ENCODE results near the gene SLCO3A1. TPM values are rescaled to one million over a fixed set of nuclear protein-coding genes. Genes with fewer than 3 reads are reported as not detected.
A peak's percentile ranks its signal among the peaks of the same experiment; 100 is the strongest.

SLCO3A1 gene
- total RNA-seq, 1 donor from 2014 or later = 56.8 TPM

GRCh38 chr15:91950631-91951329 is 97.3 kb downstream of the SLCO3A1 start:
- DNase-seq = no peak
- Histone ChIP-seq H3K4me3 (no peak overlapping the region), H3K27me3 (ENCODE audit: low read depth) (no peaks in the 10 kb centered on the region), H3K36me3 (no peaks in the 10 kb centered on the region), H3K27ac (replicated peaks) (peak overlapping the region; percentile 37), H3K4me1 (peaks cover 92% of the 10 kb centered on the region), H3K9me3 (replicated peaks) (no peaks in the 10 kb centered on the region)
- intact Hi-C loops (cut with micrococcal nuclease) = no loop called here
- no peak for TF ChIP-seq CTCF (IDR thresholded peaks at IDR 0.05; ENCODE audit: borderline replicate concordance)

GRCh38 chr15:91952216-91952615 is 98.7 kb downstream of the SLCO3A1 start:
- no peak overlapping the region for H3K27ac ChIP-seq (replicated peaks)
- H3K4me1 ChIP-seq = peaks cover 89% of the 10 kb centered on the region
- no peaks in the 10 kb centered on the region for H3K36me3 ChIP-seq
- H3K27me3 ChIP-seq (ENCODE audit: low read depth) = no peaks in the 10 kb centered on the region
- intact Hi-C loops (cut with micrococcal nuclease) = no loop called here
- no peak for TF ChIP-seq CTCF (IDR thresholded peaks at IDR 0.05; ENCODE audit: borderline replicate concordance)
- DNase-seq = no peak
- H3K9me3 ChIP-seq (replicated peaks) = no peaks in the 10 kb centered on the region
- H3K4me3 ChIP-seq = no peak overlapping the region

- Histone ChIP-seq H3K9me3 (replicated peaks) (no peaks in the 10 kb centered on the region), H3K27me3 (ENCODE audit: low read depth) (no peaks in the 10 kb centered on the region), H3K36me3 (no peaks in the 10 kb centered on the region), H3K27ac (replicated peaks) (no peak overlapping the region), H3K4me3 (no peak overlapping the region), H3K4me1 (peaks cover 80% of the 10 kb centered on the region)
- DNase-seq = no peak
- intact Hi-C loops (cut with micrococcal nuclease) = no loop called here
- no peak for TF ChIP-seq CTCF (IDR thresholded peaks at IDR 0.05; ENCODE audit: borderline replicate concordance)
These were observed 99.9 kb downstream of the SLCO3A1 start for GRCh38 chr15:91953432-91953831.

- no peak overlapping the region for H3K4me3 ChIP-seq
- H3K27ac ChIP-seq (replicated peaks) = peak overlapping the region; percentile 79
- no peaks in the 10 kb centered on the region for H3K9me3 ChIP-seq (replicated peaks)
- no peaks in the 10 kb centered on the region for H3K36me3 ChIP-seq
- no peaks in the 10 kb centered on the region for H3K27me3 ChIP-seq (ENCODE audit: low read depth)
- no peak for DNase-seq
- H3K4me1 ChIP-seq = peaks cover 72% of the 10 kb centered on the region
- intact Hi-C loops (cut with micrococcal nuclease) = no loop called here
- TF ChIP-seq CTCF (IDR thresholded peaks at IDR 0.05; ENCODE audit: borderline replicate concordance) = no peak
These were observed 100.8 kb downstream of the SLCO3A1 start for GRCh38 chr15:91954292-91954691.

- H3K4me3 ChIP-seq = no peak overlapping the region
- intact Hi-C loops (cut with micrococcal nuclease) = no loop called here
- H3K27ac ChIP-seq (replicated peaks) = peak overlapping the region; percentile 79
- no peaks in the 10 kb centered on the region for H3K9me3 ChIP-seq (replicated peaks)
- DNase-seq = peak; percentile 48
- H3K36me3 ChIP-seq = no peaks in the 10 kb centered on the region
- TF ChIP-seq CTCF (IDR thresholded peaks at IDR 0.05; ENCODE audit: borderline replicate concordance) = no peak
- H3K4me1 ChIP-seq = peaks cover 58% of the 10 kb centered on the region
- no peaks in the 10 kb centered on the region for H3K27me3 ChIP-seq (ENCODE audit: low read depth)
These were observed 102.7 kb downstream of the SLCO3A1 start for GRCh38 chr15:91956026-91956723.
